Upper lobe of left lung (tissue), 4 donors: ENCODE results near the gene CPEB3.
"Not testable (repeated sequence)": the region's sequence is repeated elsewhere in the genome, so short reads cannot be mapped to it uniquely, and the experiment has no call there.

Experiments
- POLR2AphosphoS5 ChIP-seq, 2 donors: sonication (generic); formaldehyde crosslinking; IDR thresholded peaks; one replicate each; pipeline ENCODE4 v1.5.1; 2017; ENCODE audit warnings: antibody characterized with exemption in 2 of 2
- TF ChIP-seq, protein P1 (sequence below), 6 experiments: fragments of 450-650 bp in 4 of 6; fragments of 200-600 bp in 2 of 6; sonication (generic) in 2 of 6; IDR thresholded peaks; one replicate each; pipeline ENCODE4 v1.5.1; 2016 to 2019; ENCODE audit warnings: antibody characterized with exemption in 6 of 6

DNA sequence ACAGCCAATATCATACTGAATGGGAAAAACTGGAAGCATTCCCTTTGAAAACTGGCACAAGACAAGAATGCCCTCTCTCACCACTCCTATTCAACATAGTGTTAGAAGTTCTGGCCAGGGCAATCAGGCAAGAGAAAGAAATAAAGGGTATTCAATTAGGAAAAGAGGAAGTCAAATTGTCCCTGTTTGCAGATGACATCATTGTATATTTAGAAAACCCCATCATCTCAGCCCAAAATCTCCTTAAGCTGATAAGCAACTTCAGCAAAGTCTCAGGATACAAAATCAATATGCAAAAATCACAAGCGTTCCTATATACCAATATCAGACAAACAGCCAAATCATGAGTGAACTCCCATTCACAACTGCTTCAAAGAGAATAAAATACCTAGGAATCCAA is 156.8 kb downstream of the CPEB3 start:
- not testable (repeated sequence) for TF ChIP-seq POLR2AphosphoS5 (IDR thresholded peaks at IDR 0.05)
- TF ChIP-seq, protein P1, sequence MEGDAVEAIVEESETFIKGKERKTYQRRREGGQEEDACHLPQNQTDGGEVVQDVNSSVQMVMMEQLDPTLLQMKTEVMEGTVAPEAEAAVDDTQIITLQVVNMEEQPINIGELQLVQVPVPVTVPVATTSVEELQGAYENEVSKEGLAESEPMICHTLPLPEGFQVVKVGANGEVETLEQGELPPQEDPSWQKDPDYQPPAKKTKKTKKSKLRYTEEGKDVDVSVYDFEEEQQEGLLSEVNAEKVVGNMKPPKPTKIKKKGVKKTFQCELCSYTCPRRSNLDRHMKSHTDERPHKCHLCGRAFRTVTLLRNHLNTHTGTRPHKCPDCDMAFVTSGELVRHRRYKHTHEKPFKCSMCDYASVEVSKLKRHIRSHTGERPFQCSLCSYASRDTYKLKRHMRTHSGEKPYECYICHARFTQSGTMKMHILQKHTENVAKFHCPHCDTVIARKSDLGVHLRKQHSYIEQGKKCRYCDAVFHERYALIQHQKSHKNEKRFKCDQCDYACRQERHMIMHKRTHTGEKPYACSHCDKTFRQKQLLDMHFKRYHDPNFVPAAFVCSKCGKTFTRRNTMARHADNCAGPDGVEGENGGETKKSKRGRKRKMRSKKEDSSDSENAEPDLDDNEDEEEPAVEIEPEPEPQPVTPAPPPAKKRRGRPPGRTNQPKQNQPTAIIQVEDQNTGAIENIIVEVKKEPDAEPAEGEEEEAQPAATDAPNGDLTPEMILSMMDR (IDR thresholded peaks at IDR 0.05), result not testable (repeated sequence)
